GM21528 (cell line): ENCODE measurements around the gene KAZN.

ENCODE experiments used
- ATAC-seq: cut with Tn5 transposase; IDR thresholded peaks from one replicate; pipeline ENCODE4 v1.9.1; 2021; ENCODE audit warnings: mild to moderate bottlenecking, moderate library complexity; ENCODE audit not compliant: unreplicated experiment, low FRiP score

The KAZN gene

DNA sequence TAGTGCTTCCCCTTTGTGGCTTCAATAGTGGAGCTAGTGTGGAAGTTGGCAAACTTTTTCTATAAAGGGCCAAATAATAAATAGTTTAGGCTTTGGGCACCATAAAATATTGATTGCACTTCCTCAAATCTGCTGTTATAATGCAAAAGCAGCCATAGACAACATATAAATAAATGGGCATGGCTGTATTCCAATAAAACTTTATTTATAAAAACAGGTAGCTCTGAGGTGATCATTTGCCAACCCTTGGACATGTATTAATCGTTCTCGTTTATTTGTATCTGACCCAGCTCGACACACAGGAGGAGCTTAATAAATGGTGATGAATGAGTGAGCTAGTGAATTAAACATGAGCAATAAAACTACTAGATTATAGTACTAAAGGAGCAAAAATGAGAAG is 13.3 kb downstream of the KAZN start:
- ATAC-seq: no peak

DNA sequence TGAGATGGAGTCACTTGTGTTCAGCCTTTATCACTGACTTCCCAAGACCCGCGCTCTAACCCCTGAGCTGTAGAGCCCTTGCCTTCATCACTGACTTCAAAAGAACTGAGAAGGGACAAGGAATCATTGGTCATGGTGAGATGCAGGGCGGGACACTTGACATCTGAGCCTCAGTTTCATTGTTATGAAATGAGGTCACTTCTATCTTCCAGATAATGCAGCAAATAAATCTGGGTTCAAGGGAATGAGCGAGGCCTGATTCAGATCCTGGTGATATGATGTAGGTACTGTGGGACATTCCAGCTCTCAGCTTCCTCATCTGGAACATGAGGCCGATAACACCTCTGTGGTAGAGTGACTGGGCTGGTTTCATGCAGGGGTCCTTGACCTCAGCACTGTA is 13.8 kb downstream of the KAZN start:
- ATAC-seq: no peak

DNA sequence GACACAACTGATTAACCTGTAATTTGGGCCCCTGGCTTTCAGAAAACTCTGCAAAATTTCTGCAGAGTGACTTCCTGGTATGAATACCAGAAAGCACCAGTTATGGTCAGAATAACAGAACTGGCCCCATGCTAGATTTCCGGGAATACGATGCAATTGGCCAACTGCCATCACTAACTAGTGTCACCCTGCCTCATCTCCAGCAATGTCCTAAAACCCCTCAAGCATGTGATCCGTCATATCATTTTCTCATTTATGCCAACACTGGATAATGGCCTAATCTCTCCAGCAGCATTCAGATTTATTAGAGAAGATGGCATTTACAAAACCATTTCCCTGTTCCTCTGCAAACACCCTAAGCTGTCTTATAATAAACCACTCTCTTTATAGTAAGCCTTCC is 15.4 kb downstream of the KAZN start:
- ATAC-seq: no peak

DNA sequence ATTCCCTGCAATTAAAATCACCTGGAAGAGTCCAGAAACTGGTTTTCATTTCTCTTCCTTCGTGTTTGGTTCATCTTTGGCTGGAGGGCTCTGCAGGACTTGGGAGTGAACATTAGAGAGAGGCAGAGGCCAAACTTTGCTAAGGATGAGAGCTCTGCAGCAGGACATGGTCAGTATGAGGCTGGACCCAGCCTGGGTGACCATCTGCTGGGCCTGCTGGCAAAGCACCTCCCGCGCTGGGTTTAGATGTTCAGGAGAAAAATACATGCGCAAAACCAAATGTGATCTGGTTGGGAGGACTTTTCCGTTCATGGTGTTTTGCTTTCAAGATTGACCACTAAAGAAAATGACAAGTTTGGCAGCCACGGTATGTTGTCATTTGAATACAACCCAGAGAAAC is 15.9 kb downstream of the KAZN start:
- no peak for ATAC-seq

DNA sequence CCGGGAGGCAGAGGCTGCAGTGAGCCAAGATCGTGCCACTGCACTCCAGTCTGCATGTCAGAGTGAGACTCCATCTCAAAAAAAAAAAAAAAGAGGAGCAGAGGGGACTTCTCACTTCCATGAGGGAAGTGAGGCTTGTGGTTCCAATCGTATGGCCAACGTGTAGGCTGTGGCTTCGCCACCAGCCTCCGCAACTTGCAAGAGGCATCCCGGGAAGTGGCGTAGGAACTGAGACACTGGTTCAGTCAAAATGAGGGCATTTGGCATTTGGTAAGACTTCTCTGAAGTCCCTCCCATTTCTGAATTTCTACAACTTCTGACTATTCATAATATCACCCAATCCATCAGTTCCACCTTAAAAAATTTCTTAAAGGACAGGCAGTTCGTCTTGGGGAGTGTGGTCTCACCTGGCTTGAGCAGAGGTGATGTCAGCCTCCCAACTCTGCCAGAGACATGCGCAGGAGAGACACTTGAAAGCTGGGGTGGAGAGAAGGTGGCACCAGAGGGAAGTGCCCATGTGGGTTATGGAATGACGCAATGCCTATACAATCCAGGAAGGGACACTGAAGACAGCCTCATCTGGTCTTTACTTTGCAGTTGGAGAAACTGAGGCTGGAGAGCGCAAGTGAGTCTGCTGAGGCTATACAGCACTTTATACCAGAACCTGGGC is 17.2 kb downstream of the KAZN start:
- ATAC-seq: no peak

DNA sequence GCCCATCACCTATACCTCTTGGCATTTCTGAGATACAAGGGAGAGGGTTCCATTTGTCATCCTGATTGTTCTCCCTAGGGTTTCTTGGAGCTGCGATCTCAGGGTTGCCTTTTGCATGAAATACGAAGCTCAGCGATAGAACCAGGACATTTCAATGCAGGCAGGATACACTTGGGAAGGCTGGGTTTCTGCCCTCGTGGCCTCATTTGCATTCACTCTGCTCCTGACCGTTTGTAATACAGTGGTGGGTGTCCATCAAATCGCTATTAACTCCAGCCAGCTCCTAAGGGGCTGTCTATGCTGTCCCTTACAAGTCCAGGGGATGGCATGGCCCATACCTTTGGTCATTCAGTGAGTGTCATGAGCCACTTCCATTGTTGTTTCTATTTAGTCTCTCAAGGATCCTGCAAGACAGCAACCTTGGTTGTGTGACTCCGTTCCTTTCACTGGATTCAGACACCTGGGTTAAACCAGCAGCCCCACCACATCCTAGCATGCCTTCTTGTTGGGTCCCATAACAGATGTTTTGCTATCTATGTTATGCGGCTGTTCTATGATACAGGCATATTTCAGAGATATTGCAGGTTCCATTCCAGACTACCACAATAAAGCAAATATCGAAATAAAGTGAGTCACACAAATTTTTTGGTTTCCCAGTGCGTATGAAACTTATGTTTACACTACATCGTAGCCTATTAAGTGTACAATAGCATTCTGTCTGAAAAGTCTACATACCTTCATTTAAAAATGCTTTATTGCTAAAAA is 18.3 kb downstream of the KAZN start:
- ATAC-seq: no peak

DNA sequence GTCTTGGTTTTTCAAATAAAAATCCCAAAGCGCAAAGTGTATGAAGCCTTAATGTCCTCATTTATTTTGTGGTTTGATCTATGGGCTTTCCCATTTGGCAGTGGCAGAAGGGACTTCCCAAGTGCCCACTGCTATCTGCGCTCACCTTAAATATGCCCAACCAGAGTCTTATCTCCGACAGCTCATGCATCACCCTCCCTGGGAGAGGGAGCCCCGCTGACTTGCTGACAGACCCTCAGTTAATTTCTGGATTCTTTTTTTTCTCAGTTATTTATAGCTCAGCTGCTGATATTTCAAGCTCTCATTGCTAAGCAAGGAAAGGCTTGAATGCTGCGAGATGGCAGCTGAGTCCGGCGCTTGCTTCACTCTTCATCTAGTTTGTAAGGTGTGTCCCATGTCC is 19.3 kb downstream of the KAZN start:
- ATAC-seq: no peak

DNA sequence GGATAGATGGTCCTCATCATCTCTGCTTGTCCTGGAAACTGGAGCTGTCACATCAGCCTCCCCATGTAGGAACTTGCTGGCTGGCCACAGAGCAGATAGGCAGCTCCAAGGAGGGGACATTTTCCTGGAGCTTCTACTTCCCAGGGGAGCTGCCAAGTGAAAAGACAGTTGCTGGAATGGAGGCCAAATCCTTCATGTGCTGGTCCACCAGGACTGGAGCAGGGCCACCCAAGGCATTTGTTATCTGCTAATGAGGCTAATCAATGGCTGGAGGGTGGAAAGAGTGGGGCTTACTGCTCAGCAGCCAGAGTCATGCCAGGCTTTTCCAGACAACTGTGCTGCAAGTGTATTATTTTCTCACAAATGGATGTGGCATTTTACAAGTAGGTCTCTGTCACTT is 22.5 kb downstream of the KAZN start:
- no peak for ATAC-seq

DNA sequence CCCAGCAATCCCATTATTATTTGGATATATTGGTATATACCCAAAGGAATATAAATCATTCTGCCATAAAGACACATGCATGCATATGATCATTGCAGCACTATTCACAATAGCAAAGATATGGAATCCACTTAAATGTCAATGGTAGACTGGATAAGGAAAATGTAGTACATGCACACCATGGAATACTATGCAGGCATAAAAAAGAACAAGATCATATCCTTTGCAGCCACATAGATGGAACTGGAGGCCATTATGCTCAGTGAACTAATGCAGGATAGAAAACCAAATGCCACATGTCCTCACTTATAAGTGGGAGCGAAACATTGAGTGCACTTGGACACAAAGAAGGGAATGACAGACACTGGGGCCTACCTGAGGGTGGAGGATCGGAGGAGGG is 24.6 kb downstream of the KAZN start:
- ATAC-seq: no peak

DNA sequence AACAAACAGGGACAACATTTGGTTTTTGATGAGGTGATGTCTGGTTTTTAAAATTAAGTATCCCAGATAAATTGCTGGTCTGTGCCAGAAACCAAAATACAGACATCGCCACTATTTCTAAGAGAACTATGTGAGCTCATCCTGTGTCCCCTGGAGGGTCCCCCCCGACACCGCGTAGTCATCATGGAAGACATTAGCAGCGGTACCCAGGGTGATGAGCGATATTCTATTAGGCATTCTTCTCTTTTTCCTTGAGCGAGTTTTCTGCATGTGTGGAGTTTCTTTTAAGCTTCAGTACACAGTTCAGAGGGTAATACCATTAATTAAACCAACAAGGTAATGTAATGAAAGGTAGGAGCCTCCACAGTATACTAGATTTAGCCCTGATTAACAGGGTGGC is 26.5 kb downstream of the KAZN start:
- no peak for ATAC-seq

DNA sequence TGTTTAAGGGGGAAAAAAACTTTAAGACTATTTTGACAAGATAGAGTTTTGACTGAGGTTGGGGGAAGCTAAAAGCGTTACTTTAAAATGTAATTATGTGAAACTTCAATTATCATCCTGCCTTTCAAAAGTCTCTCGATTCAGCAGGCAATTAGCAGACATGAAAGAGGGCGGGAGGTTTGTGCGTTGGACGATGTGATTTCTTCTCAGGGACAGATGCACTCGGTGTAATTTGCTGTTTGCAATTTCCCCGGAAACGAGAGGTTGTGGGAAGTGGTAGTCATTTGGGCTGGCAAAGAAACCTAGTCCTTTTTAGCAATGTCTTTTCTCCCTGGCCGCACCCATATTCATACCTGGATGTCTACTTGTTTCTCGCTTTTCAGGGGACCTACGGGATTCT is 27.1 kb downstream of the KAZN start:
- ATAC-seq: no peak

DNA sequence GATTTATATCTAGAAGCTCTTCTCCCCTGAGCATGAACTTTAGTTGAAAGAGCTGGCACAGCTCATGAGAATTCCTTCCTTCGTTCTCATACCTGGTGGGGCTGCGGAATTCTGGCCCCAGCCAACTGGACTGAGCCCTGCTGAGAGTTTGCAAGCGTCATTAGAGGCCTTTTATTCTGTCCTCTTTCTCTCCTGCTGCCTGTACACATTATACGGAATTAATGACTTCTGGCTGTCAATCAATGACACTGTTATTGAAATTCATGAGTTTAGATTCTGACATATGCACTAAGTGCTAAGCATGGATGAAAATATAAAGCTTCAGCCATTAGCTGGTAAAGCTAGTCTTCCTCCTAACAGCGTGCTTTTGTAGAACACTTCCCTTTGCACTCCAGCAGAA is 27.5 kb downstream of the KAZN start:
- ATAC-seq: no peak

DNA sequence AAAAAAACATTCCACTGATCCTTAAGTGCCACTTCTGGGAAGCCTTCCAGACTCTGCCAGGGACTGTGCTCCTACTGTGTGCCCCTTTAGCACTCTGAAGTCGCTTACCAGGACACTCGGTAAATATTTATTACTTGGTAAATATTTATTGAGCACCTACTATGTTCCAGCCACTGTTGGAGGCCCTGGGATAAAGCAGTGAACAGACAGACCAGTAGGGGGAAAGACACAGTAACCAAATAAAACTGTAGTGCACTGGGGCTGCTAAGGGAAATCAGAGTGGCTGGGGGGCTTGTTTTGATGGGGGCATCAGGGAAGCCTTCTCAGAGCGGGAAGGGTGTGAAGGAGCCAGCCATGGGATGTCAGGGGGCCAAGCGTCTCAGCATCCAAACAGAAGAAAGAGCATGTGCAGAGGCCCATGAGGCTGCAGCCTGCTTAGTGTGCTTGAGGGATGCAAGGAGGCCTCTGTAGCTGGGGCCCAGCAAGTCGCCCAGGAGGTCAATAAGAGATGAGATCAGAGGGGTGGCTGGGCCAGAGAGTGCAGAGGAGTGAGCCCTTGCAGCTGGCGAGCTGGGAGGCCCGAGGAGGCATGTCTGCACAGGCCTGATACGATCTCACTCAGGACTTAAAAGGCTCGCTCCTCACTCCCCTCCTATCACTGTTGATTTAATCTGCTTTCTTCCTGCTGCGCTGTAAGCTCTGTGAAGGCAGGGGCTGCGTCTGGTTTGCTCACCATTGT is 28.6 kb downstream of the KAZN start:
- ATAC-seq: no peak

DNA sequence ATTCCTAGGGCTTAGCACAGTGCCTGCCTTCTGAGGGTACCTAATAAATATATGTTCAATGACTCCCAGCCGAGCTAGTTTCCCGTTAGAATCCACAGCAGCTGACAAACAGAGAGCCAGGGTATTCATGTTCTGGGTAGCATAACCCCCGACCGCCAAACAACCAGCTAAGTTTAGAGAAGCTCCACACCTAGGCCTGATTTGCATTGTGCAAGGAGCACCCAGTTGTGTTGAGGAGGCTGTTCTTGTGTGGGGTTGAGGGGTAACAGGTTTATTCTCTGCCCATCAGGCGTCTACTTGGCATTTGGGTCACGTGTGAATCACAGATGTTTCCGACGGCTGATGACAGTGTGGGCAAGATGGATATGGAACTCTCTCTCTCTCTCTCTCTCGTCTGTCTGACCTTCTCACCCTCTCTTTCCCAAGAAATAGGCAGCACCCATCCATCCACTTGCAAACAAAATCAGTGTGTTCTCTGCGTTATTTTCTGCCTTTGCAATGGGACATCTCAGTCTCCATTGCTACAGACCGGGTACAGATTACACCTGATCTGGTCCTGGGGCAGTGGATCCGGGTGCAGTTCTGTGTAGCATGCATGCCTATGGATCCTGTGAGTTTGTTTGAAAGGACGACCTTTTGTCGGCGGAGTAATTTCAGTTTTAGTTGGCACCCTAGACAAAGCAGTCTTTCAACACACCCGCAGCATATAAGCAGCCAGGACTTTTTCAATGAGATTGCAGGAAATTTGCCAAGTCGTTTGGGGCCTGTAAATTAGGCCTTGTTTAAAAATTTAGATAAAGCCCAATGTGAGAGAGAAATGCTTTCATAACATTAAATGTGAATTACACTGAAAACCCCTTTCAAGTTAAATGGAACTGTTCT is 29.4 kb downstream of the KAZN start:
- ATAC-seq: no peak

DNA sequence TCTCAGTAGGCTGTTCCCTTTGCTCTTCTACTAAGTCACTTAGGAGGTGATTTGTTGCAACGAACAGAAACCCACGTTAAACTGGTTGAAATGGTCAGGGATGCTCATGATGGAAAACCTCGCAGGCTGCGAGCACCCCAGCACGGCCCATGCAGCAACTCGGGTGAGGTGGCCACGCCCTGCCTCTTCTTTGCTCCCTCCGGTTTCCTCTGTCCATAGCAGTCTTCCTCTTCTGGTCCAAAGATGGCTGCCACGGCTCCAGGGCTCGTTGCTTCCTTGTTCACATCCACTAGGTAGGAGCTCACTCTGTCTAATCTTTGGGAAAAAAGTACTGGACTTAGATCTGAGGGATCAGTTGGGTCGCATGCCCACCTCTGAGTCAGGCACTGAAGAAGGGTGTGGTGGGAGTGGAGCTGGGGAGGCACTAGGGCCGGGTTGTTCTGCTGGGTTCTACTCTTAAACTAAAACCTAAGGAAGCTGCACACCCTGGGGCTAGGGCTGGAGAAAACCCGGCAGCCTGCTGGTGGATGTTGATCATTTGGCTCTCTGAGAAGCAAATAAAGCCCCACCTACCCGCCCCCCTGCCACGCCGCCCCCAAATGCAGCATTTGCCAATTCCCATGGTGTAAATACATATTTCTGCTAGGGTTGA is 31.0 kb downstream of the KAZN start:
- ATAC-seq: no peak

DNA sequence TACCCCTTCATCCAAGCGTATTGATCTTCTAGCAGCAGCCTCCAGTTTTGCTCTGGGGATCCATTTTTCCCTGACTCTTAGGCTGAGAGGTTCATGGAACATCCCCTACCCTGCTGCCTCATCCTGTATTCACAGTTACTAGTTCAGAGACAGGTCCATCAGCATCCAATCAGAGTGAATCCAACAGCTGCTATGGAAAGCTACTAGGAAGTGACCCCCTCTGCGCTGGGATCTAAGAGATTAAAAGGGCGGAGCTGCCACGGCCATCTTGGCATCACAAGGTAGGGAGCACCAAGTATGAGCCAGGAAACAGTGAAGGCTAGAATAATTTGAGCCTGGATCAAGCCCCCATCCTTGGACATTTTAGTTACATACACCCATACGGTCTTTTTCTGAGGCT is 32.5 kb downstream of the KAZN start:
- ATAC-seq: no peak

DNA sequence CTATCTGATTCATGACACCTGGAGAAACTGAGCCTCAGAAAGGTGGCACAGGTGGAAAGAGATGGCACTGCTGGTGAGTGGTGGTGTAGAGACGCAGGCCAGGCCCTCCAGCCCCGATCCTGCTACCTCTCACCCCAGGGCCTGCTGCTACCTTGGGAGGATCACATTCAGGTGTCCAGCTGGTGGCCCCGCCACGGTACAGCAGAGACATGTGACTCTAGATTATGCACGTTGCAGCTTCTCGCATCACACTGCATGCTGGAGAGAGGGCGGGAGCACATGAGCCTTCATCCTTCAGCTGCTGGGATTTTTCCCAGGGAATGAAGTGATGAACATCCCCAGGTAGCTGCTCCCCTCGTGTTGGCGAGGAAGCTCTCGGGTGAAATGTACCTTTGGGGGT is 32.9 kb downstream of the KAZN start:
- no peak for ATAC-seq

DNA sequence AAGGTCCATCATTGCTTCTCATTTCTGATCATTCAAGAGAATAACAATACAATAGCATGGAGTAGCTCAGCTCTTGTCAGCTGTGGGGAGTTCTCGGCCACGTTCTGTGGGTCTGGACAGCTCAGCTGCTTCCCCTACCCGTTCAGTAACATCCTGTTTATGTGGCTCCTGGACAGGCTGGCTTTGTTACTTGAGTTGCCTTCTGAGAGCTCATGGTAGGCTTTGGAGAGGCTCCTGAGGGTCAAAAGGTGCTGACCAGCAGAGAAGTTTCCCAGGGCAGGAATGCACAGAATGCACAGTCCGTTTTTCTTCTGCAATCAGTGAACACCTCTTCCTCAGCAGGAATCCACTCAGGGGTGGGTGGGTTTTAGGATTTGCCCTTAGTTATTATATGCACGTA is 36.0 kb downstream of the KAZN start:
- ATAC-seq: no peak

DNA sequence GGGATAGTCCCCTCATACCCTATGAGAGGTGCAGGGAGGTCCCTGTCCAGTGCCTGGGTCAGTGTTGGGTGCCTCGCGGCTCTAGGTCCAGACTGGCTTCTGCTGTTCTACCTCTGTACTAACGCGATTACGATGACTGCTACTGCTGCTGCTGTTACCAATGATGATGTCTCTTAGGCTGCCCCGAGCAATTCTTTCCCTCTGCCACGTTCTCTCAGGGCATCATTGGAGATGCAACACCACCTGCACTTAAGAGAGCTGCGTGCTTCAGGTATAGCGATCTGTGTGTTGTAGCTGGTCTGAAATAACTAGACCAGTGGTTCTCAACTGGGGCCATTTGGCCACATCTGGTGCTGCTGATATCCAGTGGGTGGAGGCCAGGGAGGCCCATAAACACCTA is 36.9 kb downstream of the KAZN start:
- ATAC-seq: no peak

DNA sequence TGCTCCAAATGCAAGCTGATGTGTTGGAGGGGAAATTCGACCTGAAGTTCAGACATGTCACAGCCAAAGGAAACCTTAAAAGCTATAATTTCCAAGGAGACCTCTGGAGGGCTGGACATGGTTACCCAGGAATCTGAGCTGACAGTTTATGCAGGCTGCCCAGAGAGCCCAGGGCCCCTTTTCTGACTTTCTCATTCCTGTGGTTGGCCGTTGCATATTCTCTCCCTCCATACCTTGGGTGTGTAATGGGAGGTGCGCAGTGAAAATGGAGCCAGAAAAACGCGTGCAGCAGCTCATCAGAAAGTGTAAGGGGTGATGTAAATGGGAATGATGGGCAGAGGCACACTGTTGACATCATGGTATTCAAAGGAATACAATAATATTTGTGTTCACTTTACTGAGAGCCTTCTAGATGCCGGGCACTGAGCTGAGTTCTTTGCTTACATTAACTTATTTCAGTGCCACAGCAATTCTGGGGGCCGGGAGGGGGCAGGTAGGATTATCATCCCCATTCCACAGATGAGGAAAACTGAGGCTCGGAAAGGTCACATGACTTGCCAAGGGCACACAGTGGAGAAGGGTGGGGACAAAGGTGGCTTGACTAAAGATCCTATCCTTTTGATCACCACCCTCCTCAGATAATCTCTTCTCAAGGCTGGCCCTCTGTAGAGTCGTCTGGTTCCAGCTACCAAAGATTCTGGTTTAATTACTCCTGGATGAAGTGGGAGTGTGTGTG is 38.6 kb downstream of the KAZN start:
- ATAC-seq: no peak
